GM21717 (cell line): Measurements from ENCODE around the gene TRIOBP.

Experiments
- ATAC-seq: cut with Tn5 transposase; IDR thresholded peaks from one replicate; pipeline ENCODE4 v1.9.1; 2021; ENCODE audit warnings: mild to moderate bottlenecking, moderate library complexity; ENCODE audit not compliant: unreplicated experiment

Gene TRIOBP

DNA sequence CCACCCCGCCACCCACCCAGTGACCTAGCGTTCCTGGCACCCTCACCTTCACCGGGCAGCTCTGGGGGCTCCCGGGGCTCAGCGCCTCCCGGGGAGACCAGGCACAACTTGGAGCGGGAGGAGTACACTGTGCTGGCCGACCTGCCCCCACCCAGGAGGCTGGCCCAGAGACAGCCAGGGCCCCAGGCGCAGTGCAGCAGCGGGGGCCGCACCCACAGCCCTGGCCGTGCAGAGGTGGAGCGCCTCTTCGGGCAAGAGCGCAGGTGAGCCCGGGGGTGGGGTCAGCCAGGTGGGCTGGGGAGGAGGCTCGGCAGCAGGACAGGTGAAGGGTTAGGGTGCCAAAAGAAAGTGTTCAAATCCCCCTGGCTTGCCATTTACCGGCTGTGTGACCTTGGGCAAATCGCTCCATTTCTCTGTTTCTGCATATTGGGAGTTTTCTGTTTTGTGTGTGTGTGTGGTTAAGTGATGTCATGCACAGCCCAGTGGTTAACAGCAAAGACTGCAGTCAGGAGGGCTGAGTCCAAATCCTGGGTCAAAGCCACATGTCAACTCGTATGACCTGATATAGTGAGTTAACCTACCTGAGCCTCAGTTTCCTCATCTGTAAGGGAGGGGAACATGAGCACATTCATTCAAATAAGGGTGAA, 29.5 kb downstream of the TRIOBP start:
- no peak for ATAC-seq

- no peak for ATAC-seq
Measured at GRCh38 chr22:37728620-37729019, 31.8 kb downstream of the TRIOBP start.

GRCh38 chr22:37731804-37732471, 35.1 kb downstream of the TRIOBP start:
- ATAC-seq, result no peak

GRCh38 chr22:37732699-37733607, 36.1 kb downstream of the TRIOBP start:
- no peak for ATAC-seq

DNA sequence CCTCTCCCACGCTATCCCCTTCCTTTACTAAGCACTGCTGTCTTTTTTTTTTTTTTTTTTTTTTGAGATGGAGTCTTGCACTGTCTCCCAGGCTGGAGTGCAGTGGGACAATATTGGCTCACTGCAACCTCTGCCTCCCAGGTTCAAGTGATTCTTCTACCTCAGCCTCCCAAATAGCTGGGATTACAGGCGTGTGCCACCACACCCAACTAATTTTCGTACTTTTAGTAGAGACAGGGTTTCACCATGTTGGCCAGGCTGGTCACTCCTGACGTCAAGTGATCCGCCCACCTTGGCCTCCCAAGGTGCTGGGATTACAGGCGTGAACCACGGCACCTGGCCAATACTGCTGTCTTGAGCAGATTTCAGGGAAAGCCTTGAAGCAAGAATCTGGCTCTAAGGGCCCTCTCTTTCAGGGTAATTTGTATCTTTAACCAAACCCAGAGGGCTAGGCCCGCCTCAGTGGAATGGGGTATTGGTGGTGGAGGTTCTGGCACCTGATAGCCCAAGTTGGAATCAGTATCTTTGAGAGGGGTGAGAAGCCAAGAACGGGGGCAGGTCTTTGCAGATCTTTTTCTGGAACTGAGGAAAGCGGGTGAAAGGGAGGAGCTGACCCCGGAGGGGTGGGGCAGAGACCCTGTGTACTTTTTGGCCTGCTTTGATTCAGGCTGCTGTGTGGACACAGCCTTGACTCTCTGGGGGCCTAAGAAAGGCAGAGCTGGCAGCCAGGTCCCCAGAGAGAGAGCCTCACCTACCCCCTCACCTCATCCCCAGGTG, 37.0 kb downstream of the TRIOBP start:
- ATAC-seq, result no peak

GRCh38 chr22:37734402-37734700, 37.5 kb downstream of the TRIOBP start:
- no peak for ATAC-seq

GRCh38 chr22:37734964-37735451, 38.2 kb downstream of the TRIOBP start:
- no peak for ATAC-seq

DNA sequence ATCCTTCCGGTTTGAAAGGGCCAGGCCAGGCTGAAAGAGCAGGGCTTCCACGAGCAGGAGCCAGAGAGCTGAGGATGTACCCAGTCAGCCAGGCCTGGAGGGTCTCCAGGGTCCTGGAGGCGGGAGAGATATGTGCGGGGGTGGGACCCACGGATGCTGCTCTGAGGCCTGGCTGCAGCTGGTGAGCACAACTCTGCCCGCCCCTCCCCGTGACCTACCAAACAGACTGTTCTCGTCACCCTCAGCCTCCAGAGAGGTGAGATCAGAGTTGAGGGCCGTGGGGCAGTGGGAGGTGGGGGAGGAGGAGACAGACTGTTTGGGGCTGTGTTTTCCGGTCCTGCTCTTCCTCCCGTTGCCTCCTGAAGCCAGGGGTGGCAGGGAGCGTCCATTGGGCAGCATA, 42.2 kb downstream of the TRIOBP start:
- no peak for ATAC-seq

- ATAC-seq, result no peak
Measured at GRCh38 chr22:37739611-37740049, 42.8 kb downstream of the TRIOBP start.

DNA sequence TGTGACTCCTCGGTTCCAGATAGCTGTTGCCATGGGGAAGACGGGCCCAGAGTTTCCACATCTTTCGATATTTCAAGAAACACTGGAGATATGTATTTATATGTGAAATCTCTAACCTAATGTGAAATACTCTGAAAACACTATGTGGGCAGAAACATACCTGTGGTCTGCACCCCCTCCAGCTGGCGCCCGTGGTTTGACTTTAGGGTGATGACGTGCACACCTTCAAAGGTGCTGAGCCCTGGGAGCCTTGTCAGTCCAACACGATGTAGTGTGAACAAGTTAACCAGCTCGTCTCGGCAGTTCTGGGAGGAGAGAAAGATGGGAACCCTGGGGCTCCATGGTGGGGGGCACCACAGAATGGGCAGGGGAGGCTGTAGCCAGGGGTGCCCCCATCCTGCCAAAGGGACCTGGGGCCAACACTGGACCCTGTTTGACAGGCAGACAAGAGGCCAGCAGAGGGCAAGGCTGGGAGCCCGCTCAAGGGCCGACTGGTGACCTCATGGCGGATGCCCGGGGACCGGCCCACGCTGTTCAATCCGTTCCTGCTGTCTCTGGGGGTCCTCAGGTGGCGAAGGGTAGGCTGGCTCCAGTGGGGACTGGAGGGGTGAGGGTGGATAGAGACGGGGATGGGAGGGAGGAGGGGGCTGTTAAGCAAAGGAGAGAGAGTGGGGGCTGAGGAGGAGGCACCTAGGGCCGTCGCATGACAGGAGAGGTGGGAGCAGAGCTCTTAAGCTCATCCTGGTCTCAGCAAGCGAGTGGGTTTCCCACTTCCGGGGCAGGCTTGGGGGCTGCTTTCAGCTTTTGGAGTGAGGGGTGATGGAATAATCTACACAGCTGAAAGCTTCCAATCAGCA, 43.8 kb downstream of the TRIOBP start:
- no peak for ATAC-seq

GRCh38 chr22:37741312-37741795, 44.5 kb downstream of the TRIOBP start:
- no peak for ATAC-seq

DNA sequence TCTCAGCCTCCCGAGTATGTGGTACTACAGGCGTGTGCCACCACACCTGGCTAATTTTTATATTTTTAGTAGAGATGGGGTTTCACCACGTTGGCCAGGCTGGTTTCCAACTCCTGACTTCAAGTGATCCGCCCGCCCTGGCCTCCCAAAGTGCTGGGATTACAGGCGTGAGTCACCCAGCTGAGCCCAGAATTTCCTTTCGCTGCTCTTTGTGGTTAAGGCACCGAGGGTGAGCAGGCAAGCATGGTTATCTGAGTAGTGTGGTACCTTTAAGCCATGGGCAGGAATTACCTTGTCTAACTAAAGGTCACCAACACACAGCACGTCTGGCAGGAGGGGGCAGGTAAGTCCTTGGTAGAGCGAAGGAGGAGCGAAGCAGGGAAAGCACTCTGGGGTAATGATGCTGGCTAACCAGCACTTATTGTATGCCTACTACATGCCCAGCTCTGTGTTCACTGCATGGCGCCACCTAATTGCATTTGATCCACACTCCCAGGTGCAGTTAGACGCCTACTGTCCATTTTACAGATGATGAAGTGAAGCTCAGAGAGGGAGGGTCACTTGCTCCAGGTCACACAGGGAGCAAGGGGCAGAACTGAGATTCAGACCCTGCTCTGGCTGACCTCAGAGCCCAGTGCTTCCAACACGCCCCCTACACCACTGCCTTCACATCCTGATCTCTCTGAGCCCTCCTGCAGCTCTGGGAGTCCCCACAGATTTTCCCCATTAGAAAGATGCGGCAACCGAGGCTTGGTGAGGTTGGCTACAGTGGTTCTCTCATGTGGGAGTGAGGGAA, 45.7 kb downstream of the TRIOBP start:
- no peak for ATAC-seq

GRCh38 chr22:37744589-37744988, 47.7 kb downstream of the TRIOBP start:
- ATAC-seq, result no peak

DNA sequence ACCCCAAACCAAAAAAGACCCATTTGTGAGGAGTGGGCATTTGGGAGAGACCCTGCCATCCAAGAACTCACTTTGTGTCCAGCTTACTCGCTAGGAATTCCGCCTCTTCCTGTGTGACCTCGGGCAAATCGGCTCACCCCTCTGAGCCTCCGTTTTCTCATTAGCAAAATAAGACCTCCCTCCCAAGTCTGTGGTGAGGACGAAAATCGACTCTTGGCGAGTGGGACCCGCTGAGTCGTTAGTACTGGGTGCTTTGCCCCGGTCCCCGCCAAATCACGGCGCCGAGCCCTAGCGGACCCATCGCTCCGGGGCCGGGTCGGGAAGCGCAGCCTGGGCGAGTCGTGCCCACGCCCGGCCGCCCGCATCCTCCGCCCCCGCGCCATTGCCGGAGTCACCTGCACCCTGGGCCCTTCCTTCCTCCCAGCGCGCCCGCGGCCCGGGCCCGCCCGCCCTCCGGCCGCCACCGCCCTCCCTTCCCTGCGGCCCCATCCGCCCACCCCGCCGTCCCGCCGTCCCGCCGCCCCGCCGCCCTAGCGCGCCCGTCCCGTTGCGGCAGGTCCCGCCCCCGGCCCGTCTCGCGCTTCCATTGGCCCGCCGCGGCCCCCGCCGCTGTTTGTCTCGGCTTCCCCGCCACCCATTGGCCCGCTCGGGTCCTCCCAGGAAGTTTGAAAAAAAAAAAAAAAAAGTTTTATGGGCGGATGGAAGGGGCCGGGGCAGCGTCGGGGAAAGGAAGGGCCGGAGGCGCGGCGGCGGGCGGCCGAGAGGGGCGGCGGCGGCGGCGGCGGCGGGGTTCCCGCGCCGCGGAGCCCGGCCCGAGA, 48.9 kb downstream of the TRIOBP start:
- ATAC-seq, result peak; percentile 48

GRCh38 chr22:37746366-37747079, 49.7 kb downstream of the TRIOBP start:
- ATAC-seq, result peak; percentile 20

DNA sequence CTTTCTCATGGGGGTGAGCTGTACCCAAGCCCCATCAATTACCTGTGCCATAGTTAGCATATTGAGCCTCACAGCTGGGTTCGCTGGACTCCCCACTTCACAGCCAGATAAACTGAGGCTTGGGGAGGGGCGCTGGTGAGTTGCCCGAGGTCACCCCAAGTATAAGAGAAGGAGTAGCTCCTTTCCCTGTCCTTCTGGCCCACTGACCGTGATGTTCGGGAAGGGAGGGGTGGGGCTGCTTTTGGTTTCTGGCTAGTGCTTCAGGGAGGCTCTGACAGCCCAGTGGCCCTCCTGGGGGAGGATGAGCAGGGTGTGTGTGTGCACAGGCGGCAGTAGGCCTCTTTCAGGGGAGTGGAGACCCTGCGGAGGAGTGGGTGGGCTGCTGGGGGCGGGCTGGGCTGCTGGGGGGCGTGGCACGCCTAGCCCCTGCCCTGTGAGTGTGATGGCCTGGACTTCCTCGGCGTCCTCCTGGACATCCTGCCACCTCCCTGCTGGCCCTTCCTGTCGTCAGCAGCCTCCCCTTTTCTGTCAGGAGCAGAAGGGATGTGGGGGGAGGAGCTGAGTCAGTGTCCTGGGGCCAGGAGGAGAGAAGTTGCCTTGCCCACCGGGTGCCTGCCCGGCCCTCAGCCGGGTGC, 50.3 kb downstream of the TRIOBP start:
- ATAC-seq, result no peak

GRCh38 chr22:37747715-37748100, 50.9 kb downstream of the TRIOBP start:
- ATAC-seq, result no peak
